HG02610 (cell line): ENCODE data around the gene TXNRD2.

ENCODE experiments used
- ATAC-seq: cut with Tn5 transposase; IDR thresholded peaks from one replicate; pipeline ENCODE4 v1.9.1; 2021; ENCODE audit warnings: mild to moderate bottlenecking, moderate library complexity; ENCODE audit not compliant: unreplicated experiment

The TXNRD2 gene

GRCh38 chr22:19980766-19981165, 39.1 kb upstream of the TXNRD2 start:
- ATAC-seq, result no peak

DNA sequence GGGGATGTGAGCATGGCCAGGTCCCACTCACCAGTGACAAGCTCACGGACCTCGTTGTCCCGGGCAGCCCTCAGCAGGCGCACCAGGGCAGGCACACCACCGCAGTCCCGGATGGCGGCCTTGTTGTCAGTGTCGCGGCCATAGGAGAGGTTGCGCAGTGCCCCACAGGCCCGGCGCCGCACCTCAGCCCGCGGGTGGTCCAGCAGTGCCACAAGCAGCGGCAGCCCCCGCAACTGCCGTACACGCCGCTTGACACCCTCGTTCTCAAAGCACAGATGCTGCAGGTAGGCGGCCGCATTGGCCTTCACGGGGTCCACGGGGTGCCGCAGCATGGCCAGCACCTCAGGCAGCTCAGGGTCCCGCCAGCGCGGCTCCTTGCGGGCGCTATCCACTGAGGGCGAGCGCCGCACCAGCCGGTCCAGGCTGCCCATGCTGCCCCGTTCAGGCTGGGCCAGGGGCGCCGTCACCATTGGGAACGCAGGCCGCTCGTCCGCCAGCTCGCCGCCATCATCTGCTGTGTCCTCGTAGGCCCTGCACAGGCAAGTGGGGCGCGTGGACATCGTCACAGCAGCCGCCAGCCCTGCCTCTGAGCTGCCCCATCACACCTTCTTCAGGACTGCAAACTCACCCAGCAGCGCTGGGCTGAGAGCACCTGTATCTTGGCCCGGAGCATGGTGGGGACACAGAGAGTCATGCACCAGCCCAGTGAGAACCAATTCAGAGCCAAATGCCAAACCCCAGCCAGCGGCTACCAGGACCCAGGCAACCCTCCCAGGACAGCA, 38.3 kb upstream of the TXNRD2 start:
- ATAC-seq, result no peak

- no peak for ATAC-seq
These were observed 37.1 kb upstream of the TXNRD2 start for GRCh38 chr22:19978748-19979147.

DNA sequence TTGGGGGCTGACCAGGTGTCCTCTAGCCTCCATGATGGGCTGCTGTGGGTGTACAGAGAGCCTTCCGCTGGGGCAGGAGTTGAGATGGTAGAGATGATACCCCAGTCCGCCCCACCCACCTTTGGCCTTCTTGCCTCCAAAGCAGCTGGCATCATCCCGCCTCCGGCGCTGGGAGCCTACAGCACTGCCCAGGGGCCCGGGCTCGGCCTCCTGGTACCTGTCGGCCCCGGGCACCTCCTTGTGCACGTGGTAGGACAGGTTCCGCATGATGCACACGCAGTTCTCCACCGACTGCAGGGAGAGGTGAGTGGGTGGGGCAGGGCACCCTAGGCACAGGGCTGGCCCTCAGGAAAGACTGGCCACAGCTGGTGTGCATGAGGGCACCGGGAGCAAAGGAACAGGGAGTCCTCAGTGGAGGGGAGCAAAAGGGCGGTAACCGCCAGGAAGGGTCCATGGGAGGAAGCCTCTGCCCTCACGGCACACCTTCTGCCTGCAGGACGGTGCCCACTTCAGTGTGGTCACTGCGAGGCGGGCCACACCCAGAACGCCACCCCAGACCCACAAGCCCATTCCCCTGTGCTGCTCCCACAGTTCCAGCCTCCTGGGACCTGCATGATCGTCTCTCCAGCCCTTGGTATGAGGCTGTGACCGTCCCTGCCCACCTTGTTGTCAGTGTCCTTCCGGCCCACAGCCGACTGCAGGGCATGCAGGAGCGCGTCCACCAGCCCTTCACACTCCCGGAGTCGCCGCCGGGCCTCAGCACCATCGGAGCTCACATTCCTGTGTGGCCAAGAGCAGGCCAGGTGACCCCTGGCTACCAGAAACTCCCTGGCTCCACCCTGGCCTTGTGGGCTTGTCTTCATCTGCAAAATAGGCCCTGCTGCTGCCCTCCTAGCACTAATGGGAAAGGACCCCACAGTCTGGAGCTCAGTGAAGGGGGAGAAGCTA, 36.0 kb upstream of the TXNRD2 start:
- ATAC-seq, result no peak

DNA sequence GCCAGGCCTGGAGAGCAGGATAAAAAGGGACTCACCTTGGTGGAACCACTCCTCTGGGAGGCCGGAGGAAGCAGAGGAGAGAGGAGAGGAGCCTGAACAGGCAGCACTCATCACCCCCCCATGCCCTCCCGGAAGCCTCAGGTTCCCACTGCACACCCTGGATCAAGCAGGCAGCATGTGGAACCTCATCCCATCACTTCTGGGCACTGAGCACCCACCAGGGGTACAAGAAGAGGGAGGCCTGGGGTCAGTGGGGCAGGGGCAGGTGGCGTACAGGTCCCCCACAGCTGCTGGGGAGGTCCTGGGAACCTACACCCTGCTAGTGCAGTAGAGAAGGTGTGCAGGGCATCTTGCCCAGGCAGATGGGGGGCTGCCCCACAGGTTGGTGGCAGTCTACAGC, 35.1 kb upstream of the TXNRD2 start:
- no peak for ATAC-seq

DNA sequence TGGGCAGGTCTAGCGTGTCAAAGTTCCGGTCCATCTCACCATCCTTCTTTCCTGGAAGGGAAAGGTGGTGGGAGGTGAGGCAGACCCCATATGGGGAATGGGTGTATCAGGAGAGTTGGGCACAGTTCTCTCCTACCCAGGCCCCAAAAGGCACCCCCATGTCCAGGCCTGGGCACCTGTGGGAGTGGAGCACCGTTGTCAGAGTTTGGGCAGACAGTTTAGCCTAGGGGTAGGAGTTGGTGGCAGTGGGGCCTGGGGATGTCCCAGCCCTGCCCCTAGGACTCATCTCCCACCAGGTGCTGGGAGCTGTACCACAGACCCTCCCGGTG, 34.1 kb upstream of the TXNRD2 start:
- ATAC-seq, result no peak

DNA sequence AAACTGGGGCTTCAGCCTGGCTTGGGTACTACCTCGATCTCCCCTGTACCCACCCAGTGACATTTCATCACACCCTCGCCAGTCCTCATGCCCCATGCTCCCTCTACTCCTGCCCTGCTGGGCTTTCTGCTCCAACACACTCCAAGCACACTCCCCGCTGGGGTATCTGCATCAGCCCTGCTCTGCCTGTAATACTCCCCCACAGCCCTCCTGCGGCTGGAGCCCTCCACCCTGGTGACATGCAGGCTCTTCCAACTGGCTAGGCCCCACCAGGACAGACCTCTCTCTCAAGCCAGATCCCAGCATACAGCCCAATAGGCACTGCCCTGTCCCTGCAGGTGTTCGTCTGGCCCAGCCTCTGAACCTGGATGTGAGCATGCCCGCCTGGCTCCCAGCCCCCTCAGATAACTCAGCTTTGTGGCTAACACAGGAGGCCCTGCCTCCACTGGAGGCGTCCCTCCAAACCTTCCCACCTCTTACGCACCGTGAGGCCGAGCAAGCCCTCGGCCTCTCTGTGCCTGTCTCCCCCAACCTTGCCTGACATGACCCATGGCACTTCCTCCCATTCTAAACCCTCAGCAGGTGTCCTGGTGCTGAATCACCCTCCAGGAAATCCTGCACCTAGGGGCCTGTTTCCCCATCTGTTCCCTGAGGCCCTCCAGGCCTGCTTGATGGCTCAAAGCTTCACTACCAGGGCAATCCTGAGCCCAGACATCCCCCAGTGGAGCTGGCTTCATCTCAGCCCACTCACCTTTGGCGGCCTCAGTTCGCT, 33.5 kb upstream of the TXNRD2 start:
- no peak for ATAC-seq

DNA sequence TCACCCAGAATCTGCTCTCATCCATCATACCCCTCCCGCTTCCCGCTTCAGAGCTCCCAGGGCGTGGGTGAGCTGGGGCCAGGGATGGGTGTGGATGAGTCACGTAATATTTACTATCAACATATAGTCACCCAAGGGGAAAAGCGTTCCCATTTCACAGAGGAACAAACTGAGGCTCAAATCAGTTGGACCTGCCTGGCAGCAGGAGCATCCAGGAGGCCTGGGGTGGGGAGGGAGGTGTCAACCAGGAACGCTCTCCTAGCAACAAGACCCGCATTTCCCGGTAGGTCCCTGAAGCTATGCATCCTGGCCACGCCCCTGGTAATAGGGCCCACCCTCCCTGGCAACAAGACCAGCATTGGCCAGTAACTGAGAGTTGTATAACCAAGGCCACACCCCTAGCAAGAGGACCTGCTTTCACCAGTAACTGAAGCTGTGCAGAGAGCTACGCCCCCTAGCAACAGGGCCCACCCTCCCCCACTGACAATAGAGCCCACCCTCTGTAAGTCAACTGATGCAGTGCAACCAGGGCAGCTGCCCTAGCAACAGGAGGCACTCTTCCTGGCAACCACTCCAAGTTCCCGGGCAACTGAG, 32.7 kb upstream of the TXNRD2 start:
- ATAC-seq, result no peak

DNA sequence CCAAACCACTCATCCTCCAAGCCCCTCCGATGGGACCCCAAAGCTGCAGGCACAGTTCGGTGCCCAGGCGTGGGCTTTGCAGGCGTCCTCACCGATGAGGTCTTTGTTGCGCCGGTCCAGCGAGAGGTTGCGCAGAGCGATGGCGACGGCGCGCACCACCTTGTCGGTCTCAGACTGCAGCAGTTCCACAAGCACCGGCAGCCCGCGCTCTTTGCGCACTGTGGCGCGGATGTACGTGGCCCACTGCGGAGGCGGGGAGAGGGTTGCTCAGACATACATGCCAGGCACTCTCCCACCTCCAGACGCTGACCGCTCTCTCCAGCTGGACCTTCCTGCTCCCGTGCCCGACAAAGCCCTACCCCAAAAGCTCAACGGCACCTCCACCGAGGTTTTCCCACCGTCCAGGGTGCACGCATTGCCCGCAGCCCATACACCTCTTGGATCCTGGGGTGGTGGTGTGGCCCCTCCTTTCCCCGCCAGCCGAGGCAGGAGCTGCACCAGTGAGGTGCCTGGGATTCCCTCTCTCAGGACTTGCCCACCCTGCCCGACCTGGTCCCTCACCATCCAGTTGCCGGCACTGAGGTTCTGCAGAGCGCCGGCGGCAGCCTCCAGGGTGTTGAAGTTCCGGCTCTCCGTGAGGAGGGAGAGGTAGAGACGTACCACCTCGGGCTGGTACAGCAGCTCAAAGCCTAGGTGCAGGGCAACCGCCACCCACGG, 32.1 kb upstream of the TXNRD2 start:
- ATAC-seq, result no peak

DNA sequence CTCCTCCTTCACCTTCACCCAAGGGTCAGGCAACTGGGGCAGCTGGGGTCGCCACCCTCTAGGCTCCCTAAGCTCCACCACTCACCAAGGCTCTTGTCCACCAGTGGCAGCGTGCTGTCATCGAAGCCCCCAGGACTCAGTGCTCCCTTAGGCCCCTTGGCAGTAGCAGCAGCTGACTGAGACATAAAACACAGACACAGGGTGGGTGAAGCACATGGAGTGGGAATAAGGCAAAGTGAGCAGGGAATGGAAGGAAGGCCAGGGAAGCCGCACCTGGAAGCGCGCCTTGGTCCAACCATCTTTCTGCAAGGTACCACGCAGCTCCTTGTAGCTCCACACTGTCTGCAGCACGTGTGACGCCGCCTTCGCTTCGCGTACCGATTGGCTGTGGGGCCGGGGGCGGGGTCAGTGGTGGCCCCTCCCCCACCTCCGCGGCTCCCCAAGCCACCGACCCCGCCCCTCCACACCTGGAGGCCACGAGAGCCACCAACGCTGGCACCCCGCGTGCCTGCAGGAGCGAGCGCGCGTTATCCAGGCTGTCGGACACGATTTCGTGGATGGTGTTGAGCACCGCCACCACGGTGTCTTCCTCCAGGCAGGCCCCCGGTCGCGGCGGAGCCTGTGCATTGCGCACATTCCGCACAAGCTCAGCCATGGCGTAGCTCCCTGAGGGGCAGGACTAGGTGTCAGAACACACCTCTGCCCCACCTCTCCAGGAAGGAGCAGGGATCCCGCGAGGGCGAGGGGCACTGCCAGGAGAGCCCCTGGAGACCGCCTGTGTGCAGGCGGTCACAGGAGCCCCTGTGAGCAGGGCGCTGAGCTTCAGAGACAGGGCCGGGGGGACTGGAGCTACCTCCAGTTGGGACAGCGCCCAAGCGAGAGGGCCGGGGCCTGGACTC, 31.3 kb upstream of the TXNRD2 start:
- ATAC-seq, result no peak

DNA sequence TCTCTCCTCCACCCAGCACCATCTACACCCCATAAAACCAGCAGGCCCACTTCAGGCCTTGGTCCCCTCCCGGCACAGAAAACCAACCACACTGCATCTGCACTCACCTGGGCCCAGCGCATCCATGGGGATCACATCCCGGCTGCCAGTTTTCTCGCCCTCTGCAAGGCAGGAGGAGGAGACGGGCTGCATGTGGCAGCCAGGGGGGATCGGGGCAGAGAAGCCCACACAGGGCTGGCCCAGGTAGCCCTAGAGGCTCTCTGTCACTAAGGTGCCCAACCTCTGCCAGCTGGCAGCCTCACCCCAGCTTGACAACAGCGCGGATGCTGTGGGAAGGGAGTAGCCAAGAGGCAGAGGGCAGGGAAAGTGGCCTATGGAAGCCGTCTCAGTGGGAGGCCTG, 30.6 kb upstream of the TXNRD2 start:
- ATAC-seq, result no peak

DNA sequence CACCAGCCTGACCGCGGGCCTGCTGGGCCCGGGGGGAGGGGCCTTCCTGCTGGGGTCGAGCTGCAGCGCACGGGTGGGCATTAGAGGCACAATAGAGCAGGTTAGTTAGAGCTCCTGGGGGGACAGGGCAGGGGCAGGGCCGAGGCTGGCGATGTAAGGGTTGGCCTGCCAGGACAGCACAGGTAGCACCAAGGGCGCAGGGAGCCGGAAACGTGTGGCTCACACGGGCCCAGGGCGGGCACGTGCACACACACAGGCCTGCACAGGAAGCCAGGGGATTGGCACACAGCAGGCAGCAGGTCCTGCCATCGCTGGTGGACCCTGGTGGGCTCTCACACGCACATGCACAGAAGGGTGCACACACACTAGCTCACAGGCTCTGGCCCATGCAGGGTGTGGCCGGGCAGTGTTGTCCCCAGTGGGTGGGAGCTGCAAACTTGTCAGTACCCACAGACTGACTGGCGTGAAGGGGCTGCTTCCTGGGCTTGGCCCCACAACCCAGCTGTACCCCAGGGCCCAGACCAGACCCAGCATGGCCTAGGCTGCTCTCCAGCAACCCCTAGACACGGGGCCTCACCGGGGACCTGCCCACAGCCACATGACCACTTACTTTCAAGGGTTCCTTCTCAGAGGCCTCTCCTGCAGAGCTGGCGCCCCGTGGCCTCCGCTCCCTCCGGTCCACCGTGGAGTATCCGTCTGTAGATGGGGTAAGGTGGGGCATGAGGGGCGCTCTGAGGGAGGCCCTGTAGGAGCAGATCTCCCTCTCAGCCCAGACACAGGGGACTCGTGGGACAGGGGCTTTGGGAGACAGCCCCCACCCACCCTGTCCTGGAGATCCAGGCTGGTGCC, 29.9 kb upstream of the TXNRD2 start:
- no peak for ATAC-seq

- ATAC-seq, result no peak
These were observed 29.1 kb upstream of the TXNRD2 start for GRCh38 chr22:19970479-19971275.

GRCh38 chr22:19970031-19970478, 28.4 kb upstream of the TXNRD2 start:
- ATAC-seq, result no peak

- no peak for ATAC-seq
These were observed 27.7 kb upstream of the TXNRD2 start for GRCh38 chr22:19969141-19969928.

- ATAC-seq, result no peak
These were observed 26.9 kb upstream of the TXNRD2 start for GRCh38 chr22:19968450-19968891.
